GM12878 (cell line): ENCODE measurements around the gene ROBO1. TPM values are rescaled to one million over a fixed set of nuclear protein-coding genes. Genes with fewer than 3 reads are reported as not detected.

Experiments
- ATAC-seq: fragments of 200-7000 bp; cut with Tn5 transposase; 3 replicates; pipeline ENCODE4 v1.9.1; 2020; ENCODE audit warnings: mild to moderate bottlenecking, moderate library complexity
- BruUV-seq: library from RNA; stranded (reverse); fragments of 400-500 nt; replicated peaks from 2 replicates; lab custom pipeline; 2021; lab: Mats Ljungman, UMichigan
- CTCF ChIA-PET: fragments of 300-600 bp; sonication (Branson Sonifier 250); formaldehyde crosslinking; extraction: SDS; loops from one replicate; lab custom pipeline; 2021; ENCODE audit warnings: inconsistent platforms; lab: Yijun Ruan, JAX
- POLR2A ChIA-PET: fragments of 350-600 bp; formaldehyde crosslinking; extraction: SDS; loops from one replicate; lab custom pipeline; 2021; ENCODE audit warnings: inconsistent platforms; lab: Charles Lee
- RAD21 ChIA-PET: fragments of 300-600 bp; sonication (Branson Sonifier 250); formaldehyde crosslinking; loops from one replicate; lab custom pipeline; 2023; ENCODE audit warnings: antibody characterized with exemption; ENCODE audit not compliant: unreplicated experiment; lab: Charles Lee
- SMC1A ChIA-PET: fragments of 300-600 bp; sonication (Branson Sonifier 250); formaldehyde crosslinking; loops from one replicate; lab custom pipeline; 2023; ENCODE audit not compliant: unreplicated experiment, uncharacterized antibody; lab: Charles Lee
- DNase-seq: peaks from one replicate; pipeline ENCODE4 v3.0.0-alpha.2; 2011; ENCODE audit warnings: low read depth, low spot score
- FAIRE-seq: peaks from 3 replicates; lab custom pipeline; 2011; peaks lifted over from hg19 to GRCh38; lab: Jason Lieb, UNC
- H2AFZ ChIP-seq: 2 replicates; pipeline ENCODE4 v1.6.0; 2011; ENCODE audit warnings: low read depth, low read length, control low read depth; ENCODE audit not compliant: control insufficient read depth
- H3K27ac ChIP-seq: 2 replicates; pipeline ENCODE4 v1.5.1; 2011; ENCODE audit warnings: control low read depth; ENCODE audit not compliant: control insufficient read depth, insufficient read depth
- H3K27me3 ChIP-seq, 2 experiments: replicated peaks in 1 of 2; 2 replicates each; pipeline versions ENCODE4 v1.6.0 to v1.6.1; 2011; ENCODE audit warnings: low read length in 1 of 2; ENCODE audit not compliant: control insufficient read depth in 2 of 2, insufficient read depth in 2 of 2
- H3K36me3 ChIP-seq, 2 experiments: 2 replicates each; pipeline ENCODE4 v1.5.1; 2011; ENCODE audit warnings: low read length in 1 of 2; ENCODE audit not compliant: control insufficient read depth in 2 of 2, insufficient read depth in 2 of 2
- H3K4me1 ChIP-seq: 2 replicates; pipeline ENCODE4 v1.6.1; 2011; ENCODE audit warnings: mild to moderate bottlenecking, low read length, moderate library complexity, mixed read lengths; ENCODE audit not compliant: control insufficient read depth, insufficient read depth
- H3K4me2 ChIP-seq: 2 replicates; pipeline ENCODE4 v1.6.0; 2011; ENCODE audit warnings: control low read depth; ENCODE audit not compliant: control insufficient read depth, insufficient read depth
- H3K4me3 ChIP-seq: fragments of 200-600 bp; sonication (generic); 2 replicates; pipeline ENCODE4 v1.5.1; 2016
- H3K79me2 ChIP-seq: 2 replicates; pipeline ENCODE4 v1.6.0; 2011; ENCODE audit warnings: low read length; ENCODE audit not compliant: control insufficient read depth, insufficient read depth
- H3K9ac ChIP-seq: 2 replicates; pipeline ENCODE4 v1.8.0; 2011; ENCODE audit warnings: low read length, control low read depth, mixed read lengths; ENCODE audit not compliant: control insufficient read depth, insufficient read depth
- H3K9me3 ChIP-seq: replicated peaks from 3 replicates; pipeline ENCODE4 v1.5.1; 2011; ENCODE audit warnings: mild to moderate bottlenecking, low read length; ENCODE audit not compliant: control insufficient read depth, insufficient read depth
- H4K20me1 ChIP-seq: 2 replicates; pipeline ENCODE4 v1.6.0; 2011; ENCODE audit not compliant: control insufficient read depth, insufficient read depth
- BACH1 ChIP-seq: fragments of 450-650 bp; IDR thresholded peaks from 2 replicates; pipeline ENCODE4 v1.6.1; 2017; ENCODE audit warnings: mild to moderate bottlenecking, borderline replicate concordance
- BMI1 ChIP-seq: fragments of 450-650 bp; IDR thresholded peaks from 2 replicates; pipeline ENCODE4 v1.6.1; 2016; ENCODE audit warnings: mild to moderate bottlenecking, moderate library complexity, borderline replicate concordance
- CREB1 ChIP-seq: IDR thresholded peaks from 2 replicates; pipeline ENCODE4 v1.6.1; 2012; ENCODE audit warnings: low read depth, mild to moderate bottlenecking, inconsistent platforms
- E2F4 ChIP-seq: IDR thresholded peaks from 2 replicates; pipeline ENCODE4 v1.6.1; 2012; ENCODE audit warnings: low read depth, low read length, improper control_type of control experiment
- IKZF2 ChIP-seq, 2 experiments: fragments of 450-650 bp; IDR thresholded peaks; 2 replicates each; pipeline ENCODE4 v1.6.1; 2017; ENCODE audit warnings: mild to moderate bottlenecking in 2 of 2, moderate library complexity in 2 of 2
- MEF2A ChIP-seq: IDR thresholded peaks from 2 replicates; pipeline ENCODE4 v1.6.1; 2011; ENCODE audit warnings: low read depth, mild to moderate bottlenecking, low read length, moderate library complexity; ENCODE audit not compliant: insufficient read depth
- MTA2 ChIP-seq: fragments of 450-650 bp; IDR thresholded peaks from 2 replicates; pipeline ENCODE4 v1.6.1; 2016; ENCODE audit warnings: low read depth, mild to moderate bottlenecking, moderate library complexity
- MYB ChIP-seq: fragments of 150-350 bp; IDR thresholded peaks from 2 replicates; pipeline ENCODE4 v1.6.1; 2014; ENCODE audit warnings: mild to moderate bottlenecking, low read depth, low read length, borderline replicate concordance
- MYC ChIP-seq: IDR thresholded peaks from 2 replicates; pipeline ENCODE4 v1.6.1; 2011; ENCODE audit warnings: mild to moderate bottlenecking, low read length, moderate library complexity, inconsistent platforms; ENCODE audit not compliant: insufficient read depth, insufficient replicate concordance, insufficient read length, severe bottlenecking
- NFYB ChIP-seq: IDR thresholded peaks from 2 replicates; pipeline ENCODE4 v1.6.1; 2011; ENCODE audit warnings: low read depth, mild to moderate bottlenecking, low read length, improper control_type of control experiment, moderate library complexity; ENCODE audit not compliant: insufficient read depth
- PML ChIP-seq: IDR thresholded peaks from 2 replicates; pipeline ENCODE4 v1.6.1; 2012; ENCODE audit warnings: low read length, inconsistent platforms
- RCOR1 ChIP-seq: conservative IDR thresholded peaks from 2 replicates; pipeline ENCODE4 v1.6.1; 2012; ENCODE audit warnings: low read depth, low read length, improper control_type of control experiment
- SIX5 ChIP-seq: IDR thresholded peaks from 2 replicates; pipeline ENCODE4 v1.6.1; 2011; ENCODE audit warnings: mild to moderate bottlenecking, low read depth, low read length, moderate library complexity; ENCODE audit not compliant: severe bottlenecking
- WRNIP1 ChIP-seq: IDR thresholded peaks from 2 replicates; pipeline ENCODE4 v1.6.1; 2011; ENCODE audit warnings: low read depth, low read length, improper control_type of control experiment, borderline replicate concordance
- ZNF24 ChIP-seq: fragments of 450-650 bp; IDR thresholded peaks from 2 replicates; pipeline ENCODE4 v1.6.1; 2017; ENCODE audit warnings: antibody characterized with exemption, mild to moderate bottlenecking
- WGBS: methylation state at CpG from one replicate; pipeline ENCODE4 v1.1.6; 2016; ENCODE audit warnings: low lambda C conversion rate; ENCODE audit not compliant: insufficient replicate concordance, insufficient coverage; ENCODE audit errors: missing lambda C conversion rate; 5-methylcytosine and 5-hydroxymethylcytosine counted together
- in situ Hi-C: fragments of 300-500 bp; cut with MboI; formaldehyde crosslinking; loops from 9 replicates; pipeline ENCODE4 v1.14.3; 2018; ENCODE audit warnings: mixed read lengths
- intact Hi-C: fragments of 100-400 bp; cut with micrococcal nuclease; formaldehyde crosslinking; loops from one replicate; pipeline ENCODE4 v1.14.2; 2022; ENCODE audit not compliant: unreplicated experiment
- polyA plus RNA-seq, 11 experiments: library from polyadenylated mRNA; depleted of rRNA in 4 of 11; unstranded in 6 of 11; stranded (reverse) in 5 of 11; fragments of >200 nt; fragmentation: Nextera tagmentation in 4 of 11; fragmentation: Illumina TruSeq in 1 of 11; extraction: Ambion mirVana in 4 of 11; extraction: Trizol in 1 of 11; gene quantifications; 1 replicate in 1 of 11; 2 replicates in 10 of 11; pipeline versions ENCODE4 v1.2.1 to v1.2.3, GENCODE V29; 2011 to 2016; ENCODE audit warnings: inconsistent platforms in 2 of 11, missing spikeins in 2 of 11, low read depth in 1 of 11
- total RNA-seq, 4 experiments: library from RNA; depleted of rRNA in 3 of 4; stranded (reverse); fragments of >200 nt in 3 of 4; fragmentation: Illumina TruSeq in 1 of 4; extraction: Trizol in 1 of 4; gene quantifications; 2 replicates each; pipeline versions ENCODE4 v1.2.1 to v1.2.3, GENCODE V29; 2013 to 2021
- TF ChIP-seq, protein P1 (sequence below): IDR thresholded peaks from 2 replicates; pipeline ENCODE4 v1.6.1; 2012; ENCODE audit warnings: low read depth, low read length, improper control_type of control experiment

The ROBO1 gene
- total and polyA plus RNA-seq, 10 of the 15 experiments (the other 5 are each of a cell fraction or from before 2014, with no cell fraction given): 0.29 to 46.5 (median 1.2) TPM

GRCh38 chr3:78689378-78689777, 1078.4 kb downstream of the ROBO1 start:
- BruUV-seq: no TSS peak
- Histone ChIP-seq H4K20me1 (no peaks in the 10 kb centered on the region), H3K27me3 (no peaks in the 10 kb centered on the region), H2AFZ (no peak overlapping the region), H3K9ac (no peak overlapping the region), H3K9me3 (no peaks in the 10 kb centered on the region), H3K36me3 (no peaks in the 10 kb centered on the region), H3K27ac (no peak overlapping the region)
- RAD21 ChIA-PET: interaction anchor here (1.0 to 1.2 kb wide), 2 partner anchors 23 to 49 kb away, joined by 3 read pairs; no protein-coding TSS in a partner anchor
- CTCF ChIA-PET: interaction anchor here (0.6 to 1.2 kb wide), 4 partner anchors 16 to 171 kb away, joined by 3 to 4 read pairs (median 4); no protein-coding TSS in a partner anchor
- 52% methylated on average over 6 of the region's 6 CpGs for WGBS
- intact Hi-C loops: no loop called here
- DNase-seq: no peak
- SMC1A ChIA-PET: interaction anchor here (0.6 to 2.0 kb wide), 5 partner anchors 16 to 74 kb away, joined by 3 to 7 read pairs (median 4); no protein-coding TSS in a partner anchor
- TF ChIP-seq MEF2A: no peak
- no peak for TF ChIP-seq PML
- TF ChIP-seq IKZF2 (IDR thresholded peaks at IDR 0.05): no peak
- TF ChIP-seq BMI1: no peak
- no peak for TF ChIP-seq MYB
- TF ChIP-seq MTA2: no peak
- no peak for TF ChIP-seq RCOR1
- TF ChIP-seq SIX5: no peak
- no peak for TF ChIP-seq CREB1
- TF ChIP-seq MYC: no peak
- TF ChIP-seq E2F4: no peak
- no peak for TF ChIP-seq ZNF24
- TF ChIP-seq WRNIP1: no peak
- no peak for TF ChIP-seq BACH1
- no peak for TF ChIP-seq NFYB
- TF ChIP-seq, protein P1, sequence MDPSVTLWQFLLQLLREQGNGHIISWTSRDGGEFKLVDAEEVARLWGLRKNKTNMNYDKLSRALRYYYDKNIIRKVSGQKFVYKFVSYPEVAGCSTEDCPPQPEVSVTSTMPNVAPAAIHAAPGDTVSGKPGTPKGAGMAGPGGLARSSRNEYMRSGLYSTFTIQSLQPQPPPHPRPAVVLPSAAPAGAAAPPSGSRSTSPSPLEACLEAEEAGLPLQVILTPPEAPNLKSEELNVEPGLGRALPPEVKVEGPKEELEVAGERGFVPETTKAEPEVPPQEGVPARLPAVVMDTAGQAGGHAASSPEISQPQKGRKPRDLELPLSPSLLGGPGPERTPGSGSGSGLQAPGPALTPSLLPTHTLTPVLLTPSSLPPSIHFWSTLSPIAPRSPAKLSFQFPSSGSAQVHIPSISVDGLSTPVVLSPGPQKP: no peak
- TF ChIP-seq, all 136 proteins: peak for 0
- H3K4me2 ChIP-seq: no peak overlapping the region
- POLR2A ChIA-PET: no interaction called here
- no peaks in the 10 kb centered on the region for H3K79me2 ChIP-seq
- H3K4me3 ChIP-seq: no peak overlapping the region
- H3K4me1 ChIP-seq: no peaks in the 10 kb centered on the region
- in situ Hi-C loops: no loop called here
- no peak for ATAC-seq
- FAIRE-seq: no peak
